HCT116 (cell line): ENCODE data around the gene NPR3.

Source experiments
- ATF3 ChIP-seq: IDR thresholded peaks from 2 replicates; pipeline ENCODE4 v1.6.1; 2012
- EZH2 ChIP-seq: fragments of 200-600 bp; sonication (generic); IDR thresholded peaks from 2 replicates; pipeline ENCODE4 v1.6.1; 2017; ENCODE audit warnings: antibody characterized with exemption, mixed run types
- POLR2A ChIP-seq: IDR thresholded peaks from 2 replicates; pipeline ENCODE4 v1.7.0; 2011; ENCODE audit warnings: borderline replicate concordance; ENCODE audit not compliant: insufficient read depth, insufficient read length; ENCODE audit errors: extremely low read depth
- POLR2AphosphoS5 ChIP-seq: IDR thresholded peaks from 2 replicates; pipeline ENCODE4 v1.6.1; 2011; ENCODE audit warnings: mild to moderate bottlenecking, low read depth, low read length, moderate library complexity
- REST ChIP-seq: IDR thresholded peaks from 2 replicates; pipeline ENCODE4 v1.6.1; 2012; ENCODE audit warnings: low read depth
- SP1 ChIP-seq: IDR thresholded peaks from 2 replicates; pipeline ENCODE4 v1.6.1; 2012; ENCODE audit warnings: low read depth
- YY1 ChIP-seq: IDR thresholded peaks from 2 replicates; pipeline ENCODE4 v1.6.1; 2011; ENCODE audit warnings: low read length, low read depth, moderate library complexity, mild to moderate bottlenecking; ENCODE audit not compliant: insufficient replicate concordance; ENCODE audit errors: extremely low read depth
- ZBTB33 ChIP-seq: IDR thresholded peaks from 2 replicates; pipeline ENCODE4 v1.6.1; 2011; ENCODE audit warnings: mild to moderate bottlenecking, low read length, moderate library complexity; ENCODE audit not compliant: insufficient replicate concordance; ENCODE audit errors: extremely low read depth
- ZFX ChIP-seq: fragments of 450-650 bp; IDR thresholded peaks from 2 replicates; pipeline ENCODE4 v1.6.1; 2017
- TF ChIP-seq, protein P1 (sequence below), 3 experiments: fragments of 200-600 bp in 1 of 3; sonication (generic) in 1 of 3; IDR thresholded peaks in 2 of 3; conservative IDR thresholded peaks in 1 of 3; 2 replicates each; pipeline ENCODE4 v1.5.1; 2012 to 2017; ENCODE audit warnings: low read depth in 2 of 3, low read length in 2 of 3, antibody characterized with exemption in 1 of 3, borderline replicate concordance in 1 of 3, control low read depth in 1 of 3, mild to moderate bottlenecking in 1 of 3, mixed read lengths in 1 of 3, mixed run types in 1 of 3, moderate library complexity in 1 of 3; ENCODE audit not compliant: insufficient read depth in 1 of 3

GRCh38 chr5:32687499-32687831 lies 23.7 kb upstream of the NPR3 start:
- TF ChIP-seq, protein P1, sequence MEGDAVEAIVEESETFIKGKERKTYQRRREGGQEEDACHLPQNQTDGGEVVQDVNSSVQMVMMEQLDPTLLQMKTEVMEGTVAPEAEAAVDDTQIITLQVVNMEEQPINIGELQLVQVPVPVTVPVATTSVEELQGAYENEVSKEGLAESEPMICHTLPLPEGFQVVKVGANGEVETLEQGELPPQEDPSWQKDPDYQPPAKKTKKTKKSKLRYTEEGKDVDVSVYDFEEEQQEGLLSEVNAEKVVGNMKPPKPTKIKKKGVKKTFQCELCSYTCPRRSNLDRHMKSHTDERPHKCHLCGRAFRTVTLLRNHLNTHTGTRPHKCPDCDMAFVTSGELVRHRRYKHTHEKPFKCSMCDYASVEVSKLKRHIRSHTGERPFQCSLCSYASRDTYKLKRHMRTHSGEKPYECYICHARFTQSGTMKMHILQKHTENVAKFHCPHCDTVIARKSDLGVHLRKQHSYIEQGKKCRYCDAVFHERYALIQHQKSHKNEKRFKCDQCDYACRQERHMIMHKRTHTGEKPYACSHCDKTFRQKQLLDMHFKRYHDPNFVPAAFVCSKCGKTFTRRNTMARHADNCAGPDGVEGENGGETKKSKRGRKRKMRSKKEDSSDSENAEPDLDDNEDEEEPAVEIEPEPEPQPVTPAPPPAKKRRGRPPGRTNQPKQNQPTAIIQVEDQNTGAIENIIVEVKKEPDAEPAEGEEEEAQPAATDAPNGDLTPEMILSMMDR (IDR thresholded peaks at IDR 0.05 in 2 of 3, conservative IDR thresholded peaks at IDR 0.05 in 1 of 3; ENCODE audit: borderline replicate concordance in 1 of 3, insufficient read depth in 1 of 3, low read depth in 2 of 3, low read length in 2 of 3) = no peak
- TF ChIP-seq POLR2AphosphoS5 (no peak), REST (no peak), POLR2A (no peak), EZH2 (no peak), ATF3 (no peak), ZFX (no peak), YY1 (no peak), SP1 (no peak), ZBTB33 (no peak)
